BJ (cell line): ENCODE measurements around the gene GPR108. TPM values are rescaled to one million over a fixed set of nuclear protein-coding genes. Genes with fewer than 3 reads are reported as not detected.

Source experiments
- CTCF ChIA-PET: fragments of 350-600 bp; formaldehyde crosslinking; extraction: SDS; loops from one replicate; lab custom pipeline; 2021; ENCODE audit warnings: antibody characterized with exemption, inconsistent platforms; lab: Yijun Ruan, JAX
- POLR2A ChIA-PET: fragments of 300-600 bp; sonication (Branson Sonifier 250); formaldehyde crosslinking; extraction: SDS; loops from one replicate; lab custom pipeline; 2021; ENCODE audit warnings: antibody characterized with exemption; lab: Charles Lee
- DNase-seq: peaks from one replicate; pipeline ENCODE4 v3.0.0-alpha.2; 2011; ENCODE audit warnings: low read depth
- H3K27me3 ChIP-seq: 2 replicates; pipeline ENCODE4 v1.6.0; 2011; ENCODE audit warnings: low read length; ENCODE audit not compliant: control insufficient read depth, insufficient read depth
- H3K36me3 ChIP-seq: 2 replicates; pipeline ENCODE4 v1.5.1; 2011; ENCODE audit warnings: low read length; ENCODE audit not compliant: control insufficient read depth, insufficient read depth
- H3K4me3 ChIP-seq: 2 replicates; pipeline ENCODE4 v1.5.1; 2011; ENCODE audit warnings: low read depth, mild to moderate bottlenecking, control low read depth, low read length
- CTCF ChIP-seq: IDR thresholded peaks from 2 replicates; pipeline ENCODE4 v1.5.1; 2011; ENCODE audit warnings: low read depth, mild to moderate bottlenecking, control low read depth, inconsistent platforms, low read length, moderate library complexity; ENCODE audit not compliant: insufficient read depth
- polyA plus RNA-seq: library from polyadenylated mRNA; depleted of rRNA; stranded (reverse); fragments of >200 nt; gene quantifications from 2 replicates; pipeline ENCODE4 v1.2.3, GENCODE V29; 2011

Gene GPR108
- polyA plus RNA-seq, 1 experiment = 71.4 TPM

- DNase-seq = no peak
- no peaks in the 10 kb centered on the region for H3K27me3 ChIP-seq
- POLR2A ChIA-PET = no interaction called here
- H3K36me3 ChIP-seq = no peaks in the 10 kb centered on the region
- CTCF ChIA-PET = no interaction called here
- H3K4me3 ChIP-seq = no peak overlapping the region
- no peak for TF ChIP-seq CTCF
Observed at GRCh38 chr19:6718741-6719539, 18.4 kb downstream of the GPR108 start.

GRCh38 chr19:6718111-6718740 is 19.2 kb downstream of the GPR108 start:
- Histone ChIP-seq H3K4me3 (no peak overlapping the region), H3K27me3 (no peaks in the 10 kb centered on the region), H3K36me3 (no peaks in the 10 kb centered on the region)
- DNase-seq = no peak
- CTCF ChIA-PET = no interaction called here
- POLR2A ChIA-PET = no interaction called here
- TF ChIP-seq CTCF = no peak

- ChIA-PET POLR2A (no interaction called here), CTCF (no interaction called here)
- TF ChIP-seq CTCF = no peak
- Histone ChIP-seq H3K27me3 (no peaks in the 10 kb centered on the region), H3K4me3 (no peak overlapping the region), H3K36me3 (no peaks in the 10 kb centered on the region)
- no peak for DNase-seq
Observed at GRCh38 chr19:6717441-6717971, 19.9 kb downstream of the GPR108 start.

- H3K27me3 ChIP-seq = no peaks in the 10 kb centered on the region
- H3K4me3 ChIP-seq = no peak overlapping the region
- ChIA-PET POLR2A (no interaction called here), CTCF (no interaction called here)
- TF ChIP-seq CTCF = no peak
- no peak for DNase-seq
- H3K36me3 ChIP-seq = no peaks in the 10 kb centered on the region
Observed at GRCh38 chr19:6717036-6717435, 20.3 kb downstream of the GPR108 start.

GRCh38 chr19:6716610-6716970 is 20.8 kb downstream of the GPR108 start:
- Histone ChIP-seq H3K36me3 (no peaks in the 10 kb centered on the region), H3K4me3 (no peak overlapping the region), H3K27me3 (no peaks in the 10 kb centered on the region)
- no peak for TF ChIP-seq CTCF
- ChIA-PET CTCF (interaction anchor here (0.8 kb wide), 1 partner anchor 146 kb away, joined by 3 read pairs; no protein-coding TSS in a partner anchor), POLR2A (no interaction called here)
- DNase-seq = no peak
